Tracheal epithelial cell (primary cell): ENCODE measurements around the gene FAM228B. TPM values are rescaled to one million over a fixed set of nuclear protein-coding genes. Genes with fewer than 3 reads are reported as not detected.

Experiments used
- total RNA-seq: library from RNA; depleted of rRNA; stranded (reverse); fragments of >200 nt; gene quantifications from 2 replicates; pipeline ENCODE4 v1.2.1, GENCODE V29; 2014

The FAM228B gene
- total RNA-seq = 6.8 and 10.1 TPM in 2 replicates

DNA sequence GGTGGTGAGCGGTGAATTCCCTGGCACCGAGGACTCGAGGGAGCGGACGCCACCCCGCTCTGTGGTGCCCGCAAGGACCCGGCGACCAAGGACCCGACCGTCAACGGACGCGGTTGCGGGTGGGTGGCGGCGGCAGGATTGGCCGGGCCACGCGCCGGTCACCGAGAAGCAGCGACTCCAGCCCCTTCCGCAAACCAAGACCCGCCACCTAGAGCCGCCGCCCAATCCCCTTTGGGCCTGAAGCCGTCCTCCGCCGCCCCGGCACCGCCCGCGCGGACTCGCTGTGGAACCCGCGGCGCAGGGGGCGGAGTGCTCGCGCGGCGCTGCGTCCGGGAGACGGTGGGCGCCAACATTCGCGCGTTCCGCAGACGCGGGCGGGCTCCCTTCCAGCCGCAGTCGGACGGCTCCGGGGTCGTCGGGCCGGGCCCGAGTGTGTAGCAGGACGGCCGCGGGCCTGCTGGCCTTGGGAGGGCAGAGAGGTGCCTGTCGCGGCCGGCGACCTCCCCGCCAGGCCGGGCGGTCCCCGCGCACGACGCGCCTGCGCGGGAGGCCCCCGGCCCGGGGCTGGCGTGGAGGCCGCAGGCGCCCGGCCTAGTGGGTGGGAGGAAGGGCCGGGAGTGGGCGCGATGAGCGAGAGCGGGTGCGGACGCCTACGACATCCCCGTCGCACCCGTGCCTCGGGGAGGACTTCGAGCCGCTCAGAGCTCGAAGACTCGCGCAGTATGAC, at the start of gene FAM228B, which contains the start of gene PFN4:
FAM228B (plus strand) TSS at position 275 of the 727 bp plus-strand sequence. CDS start 893 bp downstream, outside the sequence.
PFN4 (minus strand) TSS at position 140 of the 727 bp plus-strand sequence. CDS start 799 bp downstream, outside the sequence.

DNA sequence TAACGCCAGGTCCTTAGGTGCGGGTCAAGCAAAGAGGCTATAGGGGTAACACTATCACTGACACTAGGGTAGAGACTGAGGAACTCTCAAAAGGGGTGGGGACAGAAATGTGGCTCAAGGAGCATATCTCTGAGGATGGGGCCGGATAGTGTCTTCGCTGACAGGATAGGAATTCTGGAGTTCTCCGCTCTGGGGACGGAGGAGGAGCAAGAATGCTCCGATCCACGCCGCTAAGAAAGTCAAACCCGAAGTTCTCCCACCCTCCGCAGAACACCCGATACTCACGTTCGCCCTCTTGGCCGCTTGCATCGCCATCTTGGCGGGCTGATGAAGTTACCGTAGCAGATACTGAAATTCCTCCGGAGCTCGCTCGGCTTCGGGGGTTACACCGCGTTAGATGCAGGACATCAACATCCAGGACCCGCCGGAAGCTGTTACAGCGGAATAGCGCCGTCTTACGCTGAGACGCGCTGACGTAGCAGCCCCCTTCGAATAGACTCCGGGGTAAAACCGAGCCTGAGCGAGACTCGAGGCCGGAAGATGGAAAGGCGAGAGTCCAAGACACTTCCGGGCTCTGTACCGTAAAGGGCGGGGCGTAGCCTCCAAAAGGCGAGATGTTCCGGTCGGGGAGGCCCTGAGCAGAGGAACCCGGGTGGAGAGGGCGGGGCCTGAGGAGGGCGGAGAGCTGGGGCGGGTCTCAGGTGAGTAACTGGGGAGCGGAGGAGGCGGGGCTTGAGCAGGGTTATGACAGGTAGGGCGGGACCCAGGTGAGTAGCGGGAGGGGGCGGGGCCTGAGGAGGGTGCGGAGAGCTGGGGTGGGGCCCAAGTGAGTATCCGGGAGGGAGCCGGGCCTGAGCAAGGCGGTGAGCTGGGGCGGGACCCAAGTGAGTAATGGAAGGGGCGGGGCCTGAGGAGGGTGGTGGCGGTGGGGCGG, 47.1 kb upstream of the FAM228B start, which contains the start of gene SF3B6:
SF3B6 (minus strand) TSS at position 412 of the 934 bp plus-strand sequence; CDS start at position 315, 97 bp downstream.

DNA sequence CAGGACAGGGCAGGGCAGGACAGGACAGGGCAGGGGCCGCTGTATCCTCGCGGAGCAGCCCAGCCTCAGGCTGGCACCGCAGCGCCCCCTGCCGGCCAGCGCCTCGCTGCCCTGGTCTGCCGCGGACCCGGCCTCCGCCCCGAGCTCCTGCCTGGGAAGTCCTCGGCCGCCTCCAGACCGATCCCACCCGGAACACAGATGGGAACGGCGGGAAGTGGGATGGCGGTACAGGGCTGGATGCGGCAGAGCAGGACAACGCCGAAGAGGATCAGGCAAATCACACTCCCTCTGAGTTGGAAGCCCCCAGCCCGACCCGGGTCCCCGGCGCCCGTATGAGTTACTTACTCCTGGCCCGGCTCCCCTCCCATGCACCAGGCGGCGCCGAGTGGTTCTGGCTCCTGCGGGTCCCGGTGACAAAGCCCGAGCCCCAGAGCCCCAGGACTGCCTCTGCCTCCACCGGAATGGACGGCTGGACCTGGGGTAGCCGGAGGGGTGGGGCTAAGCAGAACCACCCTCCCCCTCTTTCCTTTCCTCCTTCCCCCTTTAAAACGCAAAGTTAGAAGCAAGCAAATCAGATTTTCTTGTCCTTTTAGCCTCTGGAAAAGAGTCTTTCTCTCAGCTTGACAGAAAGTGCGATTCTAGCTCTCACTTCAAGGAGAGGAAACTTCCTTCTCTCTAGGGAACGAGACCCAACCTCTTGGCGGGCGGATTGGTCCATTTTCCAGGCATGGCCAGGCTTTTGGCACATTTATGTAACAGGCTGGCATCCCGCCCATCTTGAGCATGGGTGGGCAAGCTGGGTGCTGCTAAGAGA, 38.7 kb upstream of the FAM228B start, which contains the start of gene TP53I3:
TP53I3 (minus strand) TSS at position 449 of the 814 bp plus-strand sequence. CDS start 508 bp downstream, outside the sequence.

DNA sequence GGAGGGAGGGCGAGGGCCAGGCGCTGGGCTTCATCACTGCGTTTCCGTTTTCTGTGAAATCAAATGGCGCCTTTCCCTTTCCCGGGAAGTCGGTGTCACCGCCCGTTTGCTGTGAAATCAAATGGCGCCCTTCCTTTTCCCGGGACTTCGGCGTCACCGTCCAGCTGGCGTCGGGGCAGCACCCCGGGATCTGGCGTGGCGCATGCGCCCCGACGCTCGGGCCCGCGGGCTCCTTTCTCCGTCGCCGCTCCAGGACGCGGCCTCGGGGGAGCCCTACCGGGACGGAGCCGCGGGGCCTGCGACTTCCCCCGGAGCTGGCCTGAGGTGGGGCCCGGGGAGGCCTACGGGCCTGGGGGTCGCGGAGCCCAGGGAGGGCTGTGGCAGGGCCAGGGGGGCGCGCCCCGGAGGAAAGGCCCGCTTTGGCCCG, 51.6 kb downstream of the FAM228B start, which contains the start of gene FAM228A:
FAM228A (plus strand) TSS at position 203 of the 427 bp plus-strand sequence. CDS start 428 bp downstream, outside the sequence.

Other genes with a start within 250 kb of the FAM228B start
- 7.5 and 9.4 TPM in 2 replicates for gene ATAD2B, start 196.3 kb upstream of the FAM228B start, total RNA-seq
- 13.0 and 13.5 TPM in 2 replicates for gene UBXN2A, start 183.0 kb upstream of the FAM228B start, total RNA-seq
- gene MFSD2B, start 113.4 kb upstream of the FAM228B start, total RNA-seq = 0.24 TPM in 1 of 2 replicates, not detected in the other
- gene WDCP, start 76.1 kb upstream of the FAM228B start, total RNA-seq = 5.1 and 5.5 TPM in 2 replicates
- gene FKBP1B, start 73.7 kb upstream of the FAM228B start, total RNA-seq = 13.7 and 15.1 TPM in 2 replicates
- 166 and 212 TPM in 2 replicates for gene SF3B6, start 47.1 kb upstream of the FAM228B start, total RNA-seq
- 20.2 and 49.6 TPM in 2 replicates for gene TP53I3, start 38.6 kb upstream of the FAM228B start, total RNA-seq
- 0.21 and 0.48 TPM in 2 replicates for gene PFN4, start 135 bp upstream of the FAM228B start, total RNA-seq
- gene FAM228A, start 51.6 kb downstream of the FAM228B start, total RNA-seq = 0.43 TPM in 1 of 2 replicates, not detected in the other
- 24.5 and 35.2 TPM in 2 replicates for gene ITSN2, start 237.1 kb downstream of the FAM228B start, total RNA-seq